OCI-M2 (cell line): ENCODE results near the gene GALNT18.
"Not testable (repeated sequence)": the region's sequence is repeated elsewhere in the genome, so short reads cannot be mapped to it uniquely, and the experiment has no call there.

Experiments used
- DNase-seq: peaks from one replicate; lab custom pipeline; 2025; ENCODE audit not compliant: unreplicated experiment; lab: John Stamatoyannopoulos, UW

GALNT18 gene

GRCh38 chr11:11471201-11471600, 150.6 kb downstream of the GALNT18 start:
- no peak for DNase-seq

- DNase-seq, result no peak
Measured at GRCh38 chr11:11468954-11469353, 152.9 kb downstream of the GALNT18 start.

GRCh38 chr11:11467312-11467711, 154.5 kb downstream of the GALNT18 start:
- no peak for DNase-seq

GRCh38 chr11:11464555-11464954, 157.2 kb downstream of the GALNT18 start:
- DNase-seq, result no peak

GRCh38 chr11:11463405-11463804, 158.4 kb downstream of the GALNT18 start:
- DNase-seq, result no peak

- DNase-seq, result no peak
Measured at GRCh38 chr11:11461473-11461872, 160.3 kb downstream of the GALNT18 start.

GRCh38 chr11:11459578-11459977, 162.2 kb downstream of the GALNT18 start:
- DNase-seq, result no peak

GRCh38 chr11:11458485-11458884, 163.3 kb downstream of the GALNT18 start:
- no peak for DNase-seq

- DNase-seq, result no peak
Measured at GRCh38 chr11:11458001-11458400, 163.8 kb downstream of the GALNT18 start.

- DNase-seq, result no peak
Measured at GRCh38 chr11:11456866-11457265, 164.9 kb downstream of the GALNT18 start.

GRCh38 chr11:11454671-11455223, 167.1 kb downstream of the GALNT18 start:
- DNase-seq, result no peak

GRCh38 chr11:11451501-11452005, 170.3 kb downstream of the GALNT18 start:
- DNase-seq, result no peak

- no peak for DNase-seq
Measured at GRCh38 chr11:11450744-11451362, 171.0 kb downstream of the GALNT18 start.

- no peak for DNase-seq
Measured at GRCh38 chr11:11449327-11449726, 172.5 kb downstream of the GALNT18 start.

- no peak for DNase-seq
Measured at GRCh38 chr11:11448626-11449025, 173.2 kb downstream of the GALNT18 start.

GRCh38 chr11:11447601-11448000, 174.2 kb downstream of the GALNT18 start:
- not testable (repeated sequence) for DNase-seq

- no peak for DNase-seq
Measured at GRCh38 chr11:11446967-11447366, 174.8 kb downstream of the GALNT18 start.

- DNase-seq, result no peak
Measured at GRCh38 chr11:11446564-11446963, 175.2 kb downstream of the GALNT18 start.

- DNase-seq, result no peak
Measured at GRCh38 chr11:11445441-11446185, 176.2 kb downstream of the GALNT18 start.

GRCh38 chr11:11444804-11445131, 177.0 kb downstream of the GALNT18 start:
- no peak for DNase-seq

GRCh38 chr11:11444027-11444803, 177.6 kb downstream of the GALNT18 start:
- no peak for DNase-seq

- no peak for DNase-seq
Measured at GRCh38 chr11:11442791-11443190, 179.0 kb downstream of the GALNT18 start.
